ENCODE data around the gene FEN1. TPM values are rescaled to one million over a fixed set of nuclear protein-coding genes. Genes with fewer than 3 reads are reported as not detected.
A peak's percentile ranks its signal among the peaks of the same experiment; 100 is the strongest.

FEN1 gene
- total and polyA plus RNA-seq, 2 of the 13 experiments (the other 11 are each of a cell fraction or from before 2014, with no cell fraction given) = 12.4 to 102 TPM

DNA sequence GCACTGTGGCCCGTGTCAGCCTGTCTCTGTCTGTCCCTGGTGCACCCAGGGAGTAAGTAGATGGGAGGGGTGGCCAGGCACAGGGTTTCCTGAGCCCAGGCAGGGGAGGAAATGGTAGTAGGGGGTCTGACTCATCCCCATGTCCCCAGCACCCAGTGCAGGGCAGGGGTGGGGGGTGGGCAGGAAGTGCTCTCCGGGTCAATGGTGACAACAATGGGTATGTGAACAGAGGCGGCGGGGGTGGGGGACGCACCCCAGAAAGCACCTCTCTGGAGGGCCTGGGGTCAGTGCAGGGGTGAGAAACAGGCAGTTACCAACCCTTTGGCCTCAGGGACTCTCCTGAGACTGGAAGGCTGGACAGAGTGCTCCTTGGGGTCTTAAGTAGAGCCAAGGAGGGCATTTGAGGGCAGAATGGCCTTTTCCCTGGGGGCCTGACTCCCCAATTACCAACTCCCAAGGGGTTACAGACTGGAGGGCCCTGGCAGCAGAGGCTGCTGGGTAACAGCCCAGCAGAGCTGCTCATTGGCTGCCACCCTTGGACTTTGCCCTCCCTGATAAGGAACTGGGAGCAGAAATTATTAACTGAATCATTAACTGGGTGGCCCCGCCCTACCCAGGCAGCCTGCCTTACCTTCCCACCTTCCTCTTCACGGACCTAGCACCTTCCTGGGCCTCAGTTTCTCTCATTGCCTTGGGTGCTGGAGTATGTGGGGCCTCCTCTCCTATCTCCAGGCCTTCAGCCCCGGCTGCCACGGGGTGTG lies 36.1 kb upstream of the FEN1 start (continued):
- TF ChIP-seq, protein P1, sequence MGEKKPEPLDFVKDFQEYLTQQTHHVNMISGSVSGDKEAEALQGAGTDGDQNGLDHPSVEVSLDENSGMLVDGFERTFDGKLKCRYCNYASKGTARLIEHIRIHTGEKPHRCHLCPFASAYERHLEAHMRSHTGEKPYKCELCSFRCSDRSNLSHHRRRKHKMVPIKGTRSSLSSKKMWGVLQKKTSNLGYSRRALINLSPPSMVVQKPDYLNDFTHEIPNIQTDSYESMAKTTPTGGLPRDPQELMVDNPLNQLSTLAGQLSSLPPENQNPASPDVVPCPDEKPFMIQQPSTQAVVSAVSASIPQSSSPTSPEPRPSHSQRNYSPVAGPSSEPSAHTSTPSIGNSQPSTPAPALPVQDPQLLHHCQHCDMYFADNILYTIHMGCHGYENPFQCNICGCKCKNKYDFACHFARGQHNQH (CRISPR knock-in tag; IDR thresholded peaks at IDR 0.05) = peak; percentile 55
- no peak for TF ChIP-seq FLYWCH1 (CRISPR knock-in tag; IDR thresholded peaks at IDR 0.05)
- peak; percentile 75; the same call in 1 of the 2 replicates for TF ChIP-seq ZNF878 (CRISPR knock-in tag; IDR thresholded peaks at IDR 0.05)
- TF ChIP-seq ZNF570 (CRISPR knock-in tag; IDR thresholded peaks at IDR 0.05; ENCODE audit: borderline replicate concordance) = no peak
- TF ChIP-seq NR2F1 (CRISPR knock-in tag; IDR thresholded peaks at IDR 0.05) = peak; percentile 47 to 87; a peak in 3 of 4 replicates
- TF ChIP-seq ZNF619 (CRISPR knock-in tag; IDR thresholded peaks at IDR 0.05) = no peak
- TF ChIP-seq ZNF761 (CRISPR knock-in tag; conservative IDR thresholded peaks at IDR 0.05) = peak; percentile 62; the same call in 1 of the 2 replicates
- TF ChIP-seq, protein P2, sequence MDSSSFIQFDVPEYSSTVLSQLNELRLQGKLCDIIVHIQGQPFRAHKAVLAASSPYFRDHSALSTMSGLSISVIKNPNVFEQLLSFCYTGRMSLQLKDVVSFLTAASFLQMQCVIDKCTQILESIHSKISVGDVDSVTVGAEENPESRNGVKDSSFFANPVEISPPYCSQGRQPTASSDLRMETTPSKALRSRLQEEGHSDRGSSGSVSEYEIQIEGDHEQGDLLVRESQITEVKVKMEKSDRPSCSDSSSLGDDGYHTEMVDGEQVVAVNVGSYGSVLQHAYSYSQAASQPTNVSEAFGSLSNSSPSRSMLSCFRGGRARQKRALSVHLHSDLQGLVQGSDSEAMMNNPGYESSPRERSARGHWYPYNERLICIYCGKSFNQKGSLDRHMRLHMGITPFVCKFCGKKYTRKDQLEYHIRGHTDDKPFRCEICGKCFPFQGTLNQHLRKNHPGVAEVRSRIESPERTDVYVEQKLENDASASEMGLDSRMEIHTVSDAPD (CRISPR knock-in tag; IDR thresholded peaks at IDR 0.05) = no peak
- TF ChIP-seq, protein P3, sequence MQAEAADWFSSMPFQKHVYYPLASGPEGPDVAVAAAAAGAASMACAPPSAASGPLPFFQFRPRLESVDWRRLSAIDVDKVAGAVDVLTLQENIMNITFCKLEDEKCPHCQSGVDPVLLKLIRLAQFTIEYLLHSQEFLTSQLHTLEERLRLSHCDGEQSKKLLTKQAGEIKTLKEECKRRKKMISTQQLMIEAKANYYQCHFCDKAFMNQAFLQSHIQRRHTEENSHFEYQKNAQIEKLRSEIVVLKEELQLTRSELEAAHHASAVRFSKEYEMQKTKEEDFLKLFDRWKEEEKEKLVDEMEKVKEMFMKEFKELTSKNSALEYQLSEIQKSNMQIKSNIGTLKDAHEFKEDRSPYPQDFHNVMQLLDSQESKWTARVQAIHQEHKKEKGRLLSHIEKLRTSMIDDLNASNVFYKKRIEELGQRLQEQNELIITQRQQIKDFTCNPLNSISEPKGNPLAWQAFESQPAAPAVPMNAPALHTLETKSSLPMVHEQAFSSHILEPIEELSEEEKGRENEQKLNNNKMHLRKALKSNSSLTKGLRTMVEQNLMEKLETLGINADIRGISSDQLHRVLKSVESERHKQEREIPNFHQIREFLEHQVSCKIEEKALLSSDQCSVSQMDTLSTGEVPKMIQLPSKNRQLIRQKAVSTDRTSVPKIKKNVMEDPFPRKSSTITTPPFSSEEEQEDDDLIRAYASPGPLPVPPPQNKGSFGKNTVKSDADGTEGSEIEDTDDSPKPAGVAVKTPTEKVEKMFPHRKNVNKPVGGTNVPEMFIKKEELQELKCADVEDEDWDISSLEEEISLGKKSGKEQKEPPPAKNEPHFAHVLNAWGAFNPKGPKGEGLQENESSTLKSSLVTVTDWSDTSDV (CRISPR knock-in tag; IDR thresholded peaks at IDR 0.05) = 0 out of 2 replicates have a peak, but pooled peaks have one; percentile 23
- no peak; the same call in 1 of the 2 replicates for TF ChIP-seq ZKSCAN8 (CRISPR knock-in tag; IDR thresholded peaks at IDR 0.05; ENCODE audit: borderline replicate concordance)
- peak; percentile 71; the same call in 1 of the 2 replicates for TF ChIP-seq MIER3 (CRISPR knock-in tag; IDR thresholded peaks at IDR 0.05; ENCODE audit: borderline replicate concordance)
- 0 out of 2 replicates have a peak, but pooled peaks have one; percentile 30 for TF ChIP-seq HOXA9 (CRISPR knock-in tag; IDR thresholded peaks at IDR 0.05; ENCODE audit: borderline replicate concordance)
- TF ChIP-seq, protein P4, sequence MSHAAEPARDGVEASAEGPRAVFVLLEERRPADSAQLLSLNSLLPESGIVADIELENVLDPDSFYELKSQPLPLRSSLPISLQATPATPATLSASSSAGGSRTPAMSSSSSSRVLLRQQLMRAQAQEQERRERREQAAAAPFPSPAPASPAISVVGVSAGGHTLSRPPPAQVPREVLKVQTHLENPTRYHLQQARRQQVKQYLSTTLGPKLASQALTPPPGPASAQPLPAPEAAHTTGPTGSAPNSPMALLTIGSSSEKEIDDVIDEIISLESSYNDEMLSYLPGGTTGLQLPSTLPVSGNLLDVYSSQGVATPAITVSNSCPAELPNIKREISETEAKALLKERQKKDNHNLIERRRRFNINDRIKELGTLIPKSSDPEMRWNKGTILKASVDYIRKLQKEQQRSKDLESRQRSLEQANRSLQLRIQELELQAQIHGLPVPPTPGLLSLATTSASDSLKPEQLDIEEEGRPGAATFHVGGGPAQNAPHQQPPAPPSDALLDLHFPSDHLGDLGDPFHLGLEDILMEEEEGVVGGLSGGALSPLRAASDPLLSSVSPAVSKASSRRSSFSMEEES (CRISPR knock-in tag; IDR thresholded peaks at IDR 0.05) = no peak
- no peak for TF ChIP-seq ZNF546 (CRISPR knock-in tag; conservative IDR thresholded peaks at IDR 0.05)
- TF ChIP-seq PPARG (CRISPR knock-in tag; conservative IDR thresholded peaks at IDR 0.05) = no peak; the same call in none of the 2 replicates
- peak; percentile 23 for TF ChIP-seq TBL1XR1 (IDR thresholded peaks at IDR 0.05; ENCODE audit: borderline replicate concordance, low read length, partially characterized antibody)
- TF ChIP-seq, protein P5, sequence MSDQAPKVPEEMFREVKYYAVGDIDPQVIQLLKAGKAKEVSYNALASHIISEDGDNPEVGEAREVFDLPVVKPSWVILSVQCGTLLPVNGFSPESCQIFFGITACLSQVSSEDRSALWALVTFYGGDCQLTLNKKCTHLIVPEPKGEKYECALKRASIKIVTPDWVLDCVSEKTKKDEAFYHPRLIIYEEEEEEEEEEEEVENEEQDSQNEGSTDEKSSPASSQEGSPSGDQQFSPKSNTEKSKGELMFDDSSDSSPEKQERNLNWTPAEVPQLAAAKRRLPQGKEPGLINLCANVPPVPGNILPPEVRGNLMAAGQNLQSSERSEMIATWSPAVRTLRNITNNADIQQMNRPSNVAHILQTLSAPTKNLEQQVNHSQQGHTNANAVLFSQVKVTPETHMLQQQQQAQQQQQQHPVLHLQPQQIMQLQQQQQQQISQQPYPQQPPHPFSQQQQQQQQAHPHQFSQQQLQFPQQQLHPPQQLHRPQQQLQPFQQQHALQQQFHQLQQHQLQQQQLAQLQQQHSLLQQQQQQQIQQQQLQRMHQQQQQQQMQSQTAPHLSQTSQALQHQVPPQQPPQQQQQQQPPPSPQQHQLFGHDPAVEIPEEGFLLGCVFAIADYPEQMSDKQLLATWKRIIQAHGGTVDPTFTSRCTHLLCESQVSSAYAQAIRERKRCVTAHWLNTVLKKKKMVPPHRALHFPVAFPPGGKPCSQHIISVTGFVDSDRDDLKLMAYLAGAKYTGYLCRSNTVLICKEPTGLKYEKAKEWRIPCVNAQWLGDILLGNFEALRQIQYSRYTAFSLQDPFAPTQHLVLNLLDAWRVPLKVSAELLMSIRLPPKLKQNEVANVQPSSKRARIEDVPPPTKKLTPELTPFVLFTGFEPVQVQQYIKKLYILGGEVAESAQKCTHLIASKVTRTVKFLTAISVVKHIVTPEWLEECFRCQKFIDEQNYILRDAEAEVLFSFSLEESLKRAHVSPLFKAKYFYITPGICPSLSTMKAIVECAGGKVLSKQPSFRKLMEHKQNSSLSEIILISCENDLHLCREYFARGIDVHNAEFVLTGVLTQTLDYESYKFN (CRISPR knock-in tag; conservative IDR thresholded peaks at IDR 0.05) = peak; percentile 96
- peak; percentile 61; the same call in 1 of the 2 replicates for TF ChIP-seq MIXL1 (CRISPR knock-in tag; IDR thresholded peaks at IDR 0.05)
